ENCODE measurements around the gene CNN1.

The CNN1 gene

DNA sequence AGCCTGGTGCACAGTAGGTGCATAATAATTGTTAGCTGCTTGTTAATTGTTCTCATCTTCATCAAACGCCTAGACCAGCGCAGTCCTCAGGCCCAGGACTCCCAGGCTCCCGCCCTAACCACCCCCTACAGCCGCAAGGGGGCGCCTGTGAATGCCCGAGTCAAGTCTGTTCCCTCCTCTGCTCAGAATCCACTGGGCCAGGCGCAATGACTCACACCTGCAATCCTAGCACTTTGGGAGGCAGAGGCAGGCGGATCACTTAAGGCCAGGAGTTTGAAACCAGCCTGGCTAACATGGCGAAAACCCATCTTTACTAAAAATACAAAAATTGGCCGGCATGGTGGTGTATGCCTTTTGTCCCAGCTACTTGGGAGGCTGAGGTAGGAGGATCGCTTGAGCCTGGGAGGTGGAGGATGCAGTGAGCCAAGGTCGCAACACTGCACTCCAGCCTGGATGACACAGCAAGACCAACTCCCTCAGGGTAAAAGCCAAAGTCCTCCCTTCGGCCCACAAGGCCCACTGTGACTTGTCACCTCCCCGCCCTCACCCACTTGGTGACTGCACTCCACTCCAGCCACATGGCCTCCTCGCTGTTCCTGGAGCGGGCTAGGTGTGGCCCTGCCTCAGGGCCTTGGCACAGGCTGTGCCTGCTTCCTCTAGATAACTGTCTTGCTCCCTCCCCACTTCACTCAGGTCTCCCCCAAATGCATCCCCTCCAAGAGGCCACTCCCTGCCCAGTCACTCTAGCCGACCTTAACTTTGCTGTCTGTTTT, 42.1 kb upstream of the CNN1 start:
- no peak overlapping the region for H2BK5ac ChIP-seq (ENCODE audit: low read length)

DNA sequence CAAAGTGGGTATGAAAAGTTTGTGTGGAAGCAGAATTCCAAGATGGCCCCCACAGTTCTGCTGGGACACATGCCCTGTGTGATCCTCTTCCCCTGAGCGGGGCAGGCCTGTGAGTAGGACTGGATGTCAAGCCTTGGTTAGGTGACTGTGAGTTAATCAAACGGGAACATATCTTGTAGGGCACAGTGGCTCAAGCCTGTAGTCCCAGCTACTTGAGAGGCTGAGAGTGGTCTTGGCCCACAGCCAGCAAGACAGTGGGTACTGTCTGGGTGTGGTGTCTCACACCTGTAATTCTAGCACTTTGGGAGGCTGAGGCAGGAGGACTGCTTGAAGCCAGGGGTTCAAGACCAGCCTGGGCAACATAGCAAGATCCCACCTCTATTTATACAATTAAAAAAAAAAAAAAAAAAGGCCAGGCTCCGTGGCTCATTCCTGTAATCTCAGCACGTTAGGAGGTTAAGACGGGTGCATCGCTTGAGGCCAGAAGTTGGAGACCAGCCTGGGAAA, 39.4 kb upstream of the CNN1 start:
- H3K36me3 ChIP-seq (ENCODE audit: control insufficient read depth, insufficient read depth, low read length): peaks cover 2% of the 10 kb centered on the region
- H3K4me2 ChIP-seq (ENCODE audit: low read length): no peak overlapping the region
- H3K9ac ChIP-seq (ENCODE audit: low read length): no peak overlapping the region
- no peaks in the 10 kb centered on the region for H3K4me1 ChIP-seq (ENCODE audit: control insufficient read depth, low read depth, low read length)
- no CpG with 5 or more reads among the region's 6 CpGs for WGBS (ENCODE audit: extremely low coverage, insufficient coverage, low lambda C conversion rate)
- H4K8ac ChIP-seq (ENCODE audit: low read depth, low read length): no peak overlapping the region
- no peak for DNase-seq
- no peak overlapping the region for H3K4me3 ChIP-seq (ENCODE audit: low read length)
- no peak overlapping the region for H3K18ac ChIP-seq (ENCODE audit: low read length)
- H3K79me2 ChIP-seq (ENCODE audit: control insufficient read depth, insufficient read depth, low read length): no peaks in the 10 kb centered on the region
- H2BK5ac ChIP-seq (ENCODE audit: low read length): no peak overlapping the region
- no peak overlapping the region for H2BK15ac ChIP-seq (replicated peaks; ENCODE audit: low read depth)
- no peak overlapping the region for H3K27ac ChIP-seq (ENCODE audit: low read depth, low read length)
- H3K56ac ChIP-seq (ENCODE audit: low read length): no peak overlapping the region
- H3K79me1 ChIP-seq (ENCODE audit: low read length): no peaks in the 10 kb centered on the region
- H2BK120ac ChIP-seq (ENCODE audit: low read depth, low read length): no peak overlapping the region
- H3K4ac ChIP-seq (ENCODE audit: low read depth, low read length): no peak overlapping the region
- no peak overlapping the region for H3K23ac ChIP-seq (ENCODE audit: low read length)
- no peak overlapping the region for H2AK5ac ChIP-seq (ENCODE audit: low read length)
- no peaks in the 10 kb centered on the region for H3K27me3 ChIP-seq (ENCODE audit: insufficient read depth, low read length, poor library complexity)
- no peak overlapping the region for H4K5ac ChIP-seq (ENCODE audit: low read length)

More for the DNA sequence above, 42.1 kb upstream of the CNN1 start:
- Histone ChIP-seq H3K36me3 (ENCODE audit: control insufficient read depth, insufficient read depth, low read length) (peaks cover 2% of the 10 kb centered on the region), H3K56ac (ENCODE audit: low read length) (no peak overlapping the region), H2AK5ac (ENCODE audit: low read length) (no peak overlapping the region), H3K9ac (ENCODE audit: low read length) (no peak overlapping the region), H4K8ac (ENCODE audit: low read depth, low read length) (no peak overlapping the region), H3K4me2 (ENCODE audit: low read length) (no peak overlapping the region), H3K4ac (ENCODE audit: low read depth, low read length) (no peak overlapping the region), H3K4me3 (ENCODE audit: low read length) (no peak overlapping the region), H2BK120ac (ENCODE audit: low read depth, low read length) (no peak overlapping the region), H4K5ac (ENCODE audit: low read length) (no peak overlapping the region), H3K23ac (ENCODE audit: low read length) (no peak overlapping the region), H3K79me2 (ENCODE audit: control insufficient read depth, insufficient read depth, low read length) (no peaks in the 10 kb centered on the region), H2BK15ac (replicated peaks; ENCODE audit: low read depth) (no peak overlapping the region), H3K18ac (ENCODE audit: low read length) (no peak overlapping the region), H3K4me1 (ENCODE audit: control insufficient read depth, low read depth, low read length) (no peaks in the 10 kb centered on the region), H3K79me1 (ENCODE audit: low read length) (no peaks in the 10 kb centered on the region), H3K27ac (ENCODE audit: low read depth, low read length) (no peak overlapping the region), H3K27me3 (ENCODE audit: insufficient read depth, low read length, poor library complexity) (no peaks in the 10 kb centered on the region)
- peak; percentile 93 for DNase-seq
- no CpG with 5 or more reads among the region's 17 CpGs for WGBS (ENCODE audit: extremely low coverage, insufficient coverage, low lambda C conversion rate)

DNA sequence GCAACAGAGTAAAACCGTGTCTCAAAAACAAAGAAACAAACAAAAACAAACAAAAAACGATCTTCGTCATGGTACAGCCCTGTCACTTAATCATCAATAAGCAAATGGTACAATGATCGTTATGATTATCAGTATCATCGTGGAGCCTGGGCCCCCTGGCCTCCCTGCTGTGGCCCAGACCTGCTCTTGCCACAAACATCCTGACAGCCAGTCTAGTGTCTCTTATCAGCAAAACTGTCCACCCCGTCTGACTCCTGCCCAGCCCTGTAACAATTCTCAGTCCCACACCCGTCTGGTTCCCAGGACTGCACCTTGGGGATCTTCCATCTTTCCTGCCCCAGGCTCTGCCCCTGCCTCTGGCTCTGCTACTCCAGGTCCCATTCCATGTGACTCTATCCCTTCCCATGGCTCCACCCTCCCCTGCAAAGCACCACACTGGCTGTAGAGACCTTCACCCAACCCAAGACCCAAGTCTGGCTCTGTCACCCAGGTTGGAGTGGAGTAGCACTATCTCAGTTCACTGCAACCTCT, 38.7 kb upstream of the CNN1 start:
- DNase-seq: no peak
- no CpG with 5 or more reads among the region's 7 CpGs for WGBS (ENCODE audit: extremely low coverage, insufficient coverage, low lambda C conversion rate)

DNA sequence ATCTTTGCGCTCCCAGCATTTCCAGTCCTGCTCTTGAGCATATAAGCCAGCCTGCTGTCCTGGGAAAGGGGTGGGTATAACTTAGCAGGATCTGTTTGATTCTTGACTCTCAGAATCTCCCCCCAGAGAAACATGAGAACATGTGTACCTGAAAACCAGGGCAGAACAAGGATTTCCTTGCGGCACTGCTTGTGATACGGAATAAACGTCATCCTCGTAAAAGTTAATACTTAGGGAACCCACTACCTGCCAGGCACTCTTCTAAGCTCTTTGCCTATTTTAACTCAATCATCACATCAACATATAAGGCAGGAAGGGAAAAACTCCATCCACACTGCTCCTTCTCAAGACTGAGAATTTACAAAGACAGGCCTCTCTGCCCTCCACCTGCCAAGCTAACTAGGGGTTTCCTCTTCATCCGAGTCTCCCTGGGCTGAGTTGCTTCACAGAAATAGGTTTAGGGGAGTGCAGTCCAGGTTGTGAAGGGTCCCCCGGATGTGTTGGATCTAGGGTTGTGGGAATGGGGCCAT, 34.1 kb upstream of the CNN1 start:
- no peak overlapping the region for H3K4ac ChIP-seq (ENCODE audit: low read depth, low read length)
- H3K56ac ChIP-seq (ENCODE audit: low read length): peak overlapping the region; percentile 90
- H3K27ac ChIP-seq (ENCODE audit: low read depth, low read length): no peak overlapping the region
- H4K5ac ChIP-seq (ENCODE audit: low read length): no peak overlapping the region
- H2BK120ac ChIP-seq (ENCODE audit: low read depth, low read length): no peak overlapping the region
- H2BK5ac ChIP-seq (ENCODE audit: low read length): no peak overlapping the region
- WGBS (ENCODE audit: extremely low coverage, insufficient coverage, low lambda C conversion rate): no CpG with 5 or more reads among the region's 7 CpGs
- DNase-seq: no peak
- no peak overlapping the region for H3K18ac ChIP-seq (ENCODE audit: low read length)
- peak overlapping the region; percentile 59 for H3K4me3 ChIP-seq (ENCODE audit: low read length)
- H3K36me3 ChIP-seq (ENCODE audit: control insufficient read depth, insufficient read depth, low read length): no peaks in the 10 kb centered on the region
- no peak overlapping the region for H4K8ac ChIP-seq (ENCODE audit: low read depth, low read length)
- no peaks in the 10 kb centered on the region for H3K79me1 ChIP-seq (ENCODE audit: low read length)
- H3K23ac ChIP-seq (ENCODE audit: low read length): no peak overlapping the region
- H3K9ac ChIP-seq (ENCODE audit: low read length): peak overlapping the region; percentile 77
- no peak overlapping the region for H2AK5ac ChIP-seq (ENCODE audit: low read length)
- no peak overlapping the region for H2BK15ac ChIP-seq (replicated peaks; ENCODE audit: low read depth)
- H3K4me1 ChIP-seq (ENCODE audit: control insufficient read depth, low read depth, low read length): peaks cover 4% of the 10 kb centered on the region
- H3K4me2 ChIP-seq (ENCODE audit: low read length): peak overlapping the region; percentile 94
- H3K79me2 ChIP-seq (ENCODE audit: control insufficient read depth, insufficient read depth, low read length): no peaks in the 10 kb centered on the region
- H3K27me3 ChIP-seq (ENCODE audit: insufficient read depth, low read length, poor library complexity): no peaks in the 10 kb centered on the region

More for the DNA sequence above, 38.7 kb upstream of the CNN1 start:
- Histone ChIP-seq H2BK15ac (replicated peaks; ENCODE audit: low read depth) (no peak overlapping the region), H3K79me1 (ENCODE audit: low read length) (no peaks in the 10 kb centered on the region), H2BK5ac (ENCODE audit: low read length) (no peak overlapping the region), H3K27ac (ENCODE audit: low read depth, low read length) (no peak overlapping the region), H3K56ac (ENCODE audit: low read length) (no peak overlapping the region), H3K79me2 (ENCODE audit: control insufficient read depth, insufficient read depth, low read length) (no peaks in the 10 kb centered on the region), H3K18ac (ENCODE audit: low read length) (no peak overlapping the region), H3K9ac (ENCODE audit: low read length) (no peak overlapping the region), H3K4ac (ENCODE audit: low read depth, low read length) (no peak overlapping the region), H2BK120ac (ENCODE audit: low read depth, low read length) (no peak overlapping the region), H3K4me1 (ENCODE audit: control insufficient read depth, low read depth, low read length) (peaks cover 4% of the 10 kb centered on the region), H3K4me2 (ENCODE audit: low read length) (no peak overlapping the region), H4K8ac (ENCODE audit: low read depth, low read length) (no peak overlapping the region), H3K23ac (ENCODE audit: low read length) (no peak overlapping the region), H3K27me3 (ENCODE audit: insufficient read depth, low read length, poor library complexity) (no peaks in the 10 kb centered on the region), H2AK5ac (ENCODE audit: low read length) (no peak overlapping the region), H4K5ac (ENCODE audit: low read length) (no peak overlapping the region), H3K36me3 (ENCODE audit: control insufficient read depth, insufficient read depth, low read length) (peaks cover 2% of the 10 kb centered on the region), H3K4me3 (ENCODE audit: low read length) (no peak overlapping the region)

DNA sequence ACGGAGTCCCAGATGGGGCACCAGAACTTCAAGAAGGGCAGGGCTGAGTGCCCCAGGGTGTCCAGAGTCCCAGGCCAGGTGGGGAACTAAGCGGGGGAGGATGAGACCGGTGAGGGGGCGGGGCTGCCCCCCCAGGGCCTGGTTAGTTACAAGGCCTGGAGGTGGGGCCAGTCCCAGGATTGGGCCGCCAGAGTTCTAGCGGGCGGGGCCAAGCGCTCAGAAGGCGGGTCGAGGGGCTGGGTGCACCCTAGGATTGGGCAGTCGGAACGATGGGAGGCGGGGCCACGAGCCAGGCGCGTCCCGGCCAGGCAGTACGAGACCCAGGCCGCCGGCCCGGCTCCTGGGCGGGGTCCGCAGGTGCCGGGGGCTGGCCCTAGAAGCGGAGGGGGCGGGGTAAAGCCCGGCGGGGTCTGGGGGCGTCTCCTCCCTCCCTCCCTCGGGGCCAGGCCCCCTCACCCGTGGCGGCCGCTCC, 33.6 kb upstream of the CNN1 start:
- Histone ChIP-seq H3K56ac (ENCODE audit: low read length) (peak overlapping the region; percentile 99), H3K4ac (ENCODE audit: low read depth, low read length) (peak overlapping the region; percentile 64), H2BK15ac (replicated peaks; ENCODE audit: low read depth) (no peak overlapping the region), H3K79me1 (ENCODE audit: low read length) (no peaks in the 10 kb centered on the region), H2BK120ac (ENCODE audit: low read depth, low read length) (no peak overlapping the region), H3K9ac (ENCODE audit: low read length) (peak overlapping the region; percentile 80), H2BK5ac (ENCODE audit: low read length) (no peak overlapping the region), H3K18ac (ENCODE audit: low read length) (peak overlapping the region; percentile 70), H4K8ac (ENCODE audit: low read depth, low read length) (peak overlapping the region; percentile 30), H3K23ac (ENCODE audit: low read length) (no peak overlapping the region), H3K4me2 (ENCODE audit: low read length) (peak overlapping the region; percentile 94), H3K27me3 (ENCODE audit: insufficient read depth, low read length, poor library complexity) (no peaks in the 10 kb centered on the region), H3K4me1 (ENCODE audit: control insufficient read depth, low read depth, low read length) (peaks cover 4% of the 10 kb centered on the region), H4K5ac (ENCODE audit: low read length) (no peak overlapping the region), H3K36me3 (ENCODE audit: control insufficient read depth, insufficient read depth, low read length) (no peaks in the 10 kb centered on the region), H2AK5ac (ENCODE audit: low read length) (no peak overlapping the region), H3K27ac (ENCODE audit: low read depth, low read length) (peak overlapping the region; percentile 81), H3K79me2 (ENCODE audit: control insufficient read depth, insufficient read depth, low read length) (no peaks in the 10 kb centered on the region), H3K4me3 (ENCODE audit: low read length) (peak overlapping the region; percentile 72)
- DNase-seq: peak; percentile 98
- no CpG with 5 or more reads among the region's 33 CpGs for WGBS (ENCODE audit: extremely low coverage, insufficient coverage, low lambda C conversion rate)

Measured in mesendoderm (in vitro differentiated cells).